Nephron progenitor cell (in vitro differentiated cells): ENCODE data around the gene NYNRIN.
A peak's percentile ranks its signal among the peaks of the same experiment; 100 is the strongest.

Experiments
- DNase-seq: peaks from one replicate; pipeline ENCODE4 v3.0.0; 2021
- H3K27ac Mint-ChIP-seq: 2 replicates; pipeline ENCODE4 v1.8.0; 2021; ENCODE audit warnings: mild to moderate bottlenecking, moderate library complexity, mixed read lengths
- H3K27me3 Mint-ChIP-seq: 2 replicates; pipeline ENCODE4 v1.8.0; 2021; ENCODE audit warnings: mild to moderate bottlenecking, low read depth, mixed read lengths; ENCODE audit not compliant: poor library complexity
- H3K36me3 Mint-ChIP-seq: 2 replicates; pipeline ENCODE4 v1.8.0; 2021; ENCODE audit warnings: low read depth, mixed read lengths
- H3K4me1 Mint-ChIP-seq: 2 replicates; pipeline ENCODE4 v1.8.0; 2021; ENCODE audit warnings: mixed read lengths
- H3K4me3 Mint-ChIP-seq: 2 replicates; pipeline ENCODE4 v1.8.0; 2021; ENCODE audit warnings: mild to moderate bottlenecking, moderate library complexity, mixed read lengths
- H3K9me3 Mint-ChIP-seq: 2 replicates; pipeline ENCODE4 v1.8.0; 2021; ENCODE audit warnings: mild to moderate bottlenecking, moderate library complexity, mixed read lengths
- CTCF ChIP-seq: fragments of 200-600 bp; sonication (generic); IDR thresholded peaks from 2 replicates; pipeline ENCODE4 v1.5.0; 2021; ENCODE audit warnings: antibody characterized with exemption

NYNRIN gene

GRCh38 chr14:24430682-24431568 lies 32.1 kb downstream of the NYNRIN start:
- peak; percentile 23 for DNase-seq
- Mint-ChIP-seq H3K27ac (no peak overlapping the region), H3K36me3 (peaks cover 21% of the 10 kb centered on the region), H3K4me1 (peaks cover 42% of the 10 kb centered on the region), H3K4me3 (peak overlapping the region; percentile 86), H3K27me3 (peaks cover 15% of the 10 kb centered on the region), H3K9me3 (no peaks in the 10 kb centered on the region)
- no peak for TF ChIP-seq CTCF

GRCh38 chr14:24431569-24432258 lies 32.9 kb downstream of the NYNRIN start:
- Mint-ChIP-seq H3K27me3 (peaks cover 14% of the 10 kb centered on the region), H3K36me3 (peaks cover 23% of the 10 kb centered on the region), H3K4me3 (peak overlapping the region; percentile 86), H3K9me3 (no peaks in the 10 kb centered on the region), H3K4me1 (peaks cover 42% of the 10 kb centered on the region), H3K27ac (no peak overlapping the region)
- peak; percentile 85 for TF ChIP-seq CTCF
- DNase-seq, result peak; percentile 91

DNA sequence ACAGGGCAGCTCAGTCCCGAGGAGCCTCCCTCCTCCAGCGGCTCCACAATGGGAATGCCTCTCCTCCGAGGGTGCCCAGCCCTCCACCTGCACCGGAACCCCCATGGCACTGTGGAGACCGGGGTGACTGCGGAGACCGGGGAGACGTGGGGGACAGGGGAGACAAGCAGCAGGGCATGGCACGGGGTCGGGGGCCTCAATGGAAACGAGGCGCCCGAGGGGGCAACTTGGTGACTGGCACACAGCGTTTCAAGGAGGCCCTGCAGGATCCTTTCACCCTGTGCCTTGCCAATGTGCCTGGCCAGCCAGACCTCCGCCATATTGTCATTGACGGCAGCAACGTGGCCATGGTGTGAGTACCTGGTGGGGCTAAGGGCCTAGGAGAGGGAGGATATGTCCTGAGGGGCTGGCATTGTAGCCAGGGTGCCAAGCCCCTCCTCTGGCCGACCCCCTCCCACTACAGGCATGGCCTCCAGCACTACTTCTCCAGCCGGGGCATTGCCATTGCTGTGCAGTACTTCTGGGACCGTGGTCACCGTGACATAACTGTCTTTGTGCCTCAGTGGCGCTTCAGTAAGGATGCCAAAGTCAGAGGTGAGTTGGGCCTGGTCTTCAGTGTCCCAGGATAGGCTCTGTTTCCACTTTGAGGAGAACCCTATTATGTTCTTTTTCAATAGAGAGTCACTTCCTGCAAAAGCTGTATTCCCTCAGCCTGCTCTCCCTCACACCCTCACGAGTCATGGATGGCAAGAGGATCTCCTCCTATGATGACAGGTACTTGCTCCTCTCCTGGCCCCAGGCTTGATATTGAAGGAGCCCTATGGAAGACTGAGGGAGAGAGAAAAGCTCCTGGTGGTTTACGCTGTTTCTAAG lies 33.7 kb downstream of the NYNRIN start:
- Mint-ChIP-seq H3K36me3 (peaks cover 26% of the 10 kb centered on the region), H3K4me3 (no peak overlapping the region), H3K27me3 (peaks cover 9% of the 10 kb centered on the region), H3K27ac (no peak overlapping the region), H3K9me3 (no peaks in the 10 kb centered on the region), H3K4me1 (peaks cover 46% of the 10 kb centered on the region)
- TF ChIP-seq CTCF, result no peak
- no peak for DNase-seq

DNA sequence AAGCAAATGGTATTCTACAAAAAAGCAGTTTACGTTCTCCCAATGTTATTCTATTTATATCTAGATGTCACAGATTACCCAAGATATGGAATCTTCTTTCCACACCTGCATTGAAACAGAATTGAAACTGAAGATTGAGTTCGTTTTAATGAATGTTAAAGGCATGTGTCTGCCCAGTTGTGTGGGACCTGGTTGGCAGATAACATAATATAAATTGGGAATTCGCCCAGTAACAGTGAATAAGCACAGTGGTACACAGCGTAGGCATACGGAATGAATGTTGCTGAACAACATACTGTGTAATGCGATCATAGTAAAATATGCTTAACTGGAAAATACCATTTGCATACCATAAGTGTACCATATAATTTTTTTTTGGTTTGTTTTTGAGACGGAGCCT lies 35.2 kb downstream of the NYNRIN start:
- H3K27ac Mint-ChIP-seq, result no peak overlapping the region
- no peak for TF ChIP-seq CTCF
- no peak for DNase-seq
- H3K4me3 Mint-ChIP-seq, result no peak overlapping the region
- peaks cover 36% of the 10 kb centered on the region for H3K36me3 Mint-ChIP-seq
- peaks cover 2% of the 10 kb centered on the region for H3K27me3 Mint-ChIP-seq
- H3K4me1 Mint-ChIP-seq, result peaks cover 43% of the 10 kb centered on the region
- H3K9me3 Mint-ChIP-seq, result no peaks in the 10 kb centered on the region

DNA sequence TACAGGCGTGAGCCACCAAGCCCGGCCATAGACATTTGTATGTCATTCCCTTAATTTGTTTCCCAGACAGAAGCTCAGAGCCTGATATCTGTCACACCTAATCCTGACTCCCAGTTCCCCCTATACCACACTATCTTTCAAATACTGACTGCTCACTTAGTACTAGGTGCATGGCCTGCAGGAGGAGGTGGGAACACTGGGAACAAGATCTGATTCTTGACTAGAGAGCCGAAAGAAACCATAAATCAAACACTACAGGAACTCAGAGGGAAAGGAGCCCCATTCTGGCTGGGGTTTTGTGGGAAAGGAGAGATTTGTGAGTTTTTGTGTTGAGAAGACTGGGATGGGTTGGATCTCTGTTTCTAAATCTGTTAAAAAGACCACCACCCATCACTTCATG lies 35.9 kb downstream of the NYNRIN start:
- Mint-ChIP-seq H3K9me3 (no peaks in the 10 kb centered on the region), H3K36me3 (peaks cover 41% of the 10 kb centered on the region), H3K27ac (peak overlapping the region; percentile 58), H3K4me1 (peaks cover 39% of the 10 kb centered on the region), H3K4me3 (no peak overlapping the region), H3K27me3 (peaks cover 2% of the 10 kb centered on the region)
- TF ChIP-seq CTCF, result no peak
- no peak for DNase-seq
